HG02973 (cell line): ENCODE measurements around the gene ICOS.
"Not testable (repeated sequence)": the region's sequence is repeated elsewhere in the genome, so short reads cannot be mapped to it uniquely, and the experiment has no call there.

Experiments
- ATAC-seq: cut with Tn5 transposase; IDR thresholded peaks from one replicate; pipeline ENCODE4 v1.9.1; 2021; ENCODE audit warnings: moderate library complexity; ENCODE audit not compliant: unreplicated experiment

The ICOS gene

DNA sequence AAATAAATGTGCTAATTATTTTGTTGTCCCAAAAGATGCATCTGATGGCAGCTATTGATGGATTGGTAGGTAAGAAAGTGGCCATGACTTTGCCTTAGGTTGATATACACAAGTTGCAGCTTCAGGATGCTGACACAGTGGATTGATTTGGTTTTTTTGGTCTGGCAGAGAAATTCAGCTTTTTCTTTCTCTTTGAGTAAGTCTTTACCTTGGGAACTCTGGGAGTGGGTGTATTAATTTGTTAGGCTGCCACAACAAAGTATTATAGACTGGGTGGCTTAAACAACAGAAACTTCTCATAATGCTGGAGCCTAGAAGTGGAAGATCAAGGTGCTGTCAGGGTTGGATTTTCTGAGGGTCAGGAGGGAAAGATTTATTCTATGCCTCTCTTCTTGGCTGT lies 19.8 kb upstream of the ICOS start:
- ATAC-seq = no peak

- ATAC-seq = no peak
Measured at GRCh38 chr2:203918264-203918663, 18.3 kb upstream of the ICOS start.

DNA sequence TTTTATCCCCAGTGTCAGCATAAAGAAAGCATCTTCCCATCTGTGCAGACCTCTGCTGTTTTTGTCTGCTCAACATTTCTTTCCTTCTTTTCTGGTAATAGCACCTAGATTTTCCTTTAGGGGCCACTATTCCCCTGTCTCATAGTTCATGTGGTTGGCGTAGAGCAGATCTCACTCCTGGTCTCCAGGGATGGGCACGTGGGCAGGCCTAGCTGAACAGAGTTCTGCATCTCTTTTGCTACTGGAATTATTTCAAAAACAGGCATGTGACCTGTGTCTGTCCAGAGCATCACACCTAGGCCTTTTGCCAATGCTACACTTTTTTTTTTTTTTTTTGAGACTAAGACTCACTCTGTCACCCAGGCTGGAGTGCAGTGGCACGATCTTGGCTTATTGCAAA lies 17.7 kb upstream of the ICOS start:
- ATAC-seq = no peak

DNA sequence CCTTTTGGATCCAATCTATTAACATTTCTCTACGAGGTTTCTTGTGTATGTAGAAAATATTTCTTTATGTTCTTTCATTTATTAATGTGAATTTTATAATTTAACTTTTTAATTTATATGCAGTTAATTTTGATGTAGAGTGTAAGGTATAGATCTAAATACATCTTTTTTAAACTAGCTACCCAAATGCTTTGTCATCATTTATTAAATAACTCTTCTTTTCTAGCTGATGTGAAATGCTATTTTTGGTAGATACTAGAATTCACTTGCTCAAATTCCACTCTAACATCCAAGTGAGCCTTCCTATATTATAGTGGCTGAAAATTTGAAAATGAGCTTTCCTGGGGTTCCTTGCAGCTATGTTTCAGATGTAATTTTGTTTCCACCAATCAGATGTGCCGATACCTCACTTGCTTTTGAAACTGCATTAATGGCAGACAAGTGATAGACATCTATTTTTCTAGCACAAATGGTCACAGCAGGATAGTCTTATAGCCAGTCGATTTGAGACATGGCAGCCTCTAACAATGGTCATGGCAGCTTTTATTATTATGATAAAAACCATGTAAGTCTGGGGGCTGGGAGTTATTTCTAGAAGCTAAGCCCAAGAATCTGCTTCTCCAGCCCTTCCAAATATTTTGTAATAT lies 10.9 kb upstream of the ICOS start:
- ATAC-seq = no peak

DNA sequence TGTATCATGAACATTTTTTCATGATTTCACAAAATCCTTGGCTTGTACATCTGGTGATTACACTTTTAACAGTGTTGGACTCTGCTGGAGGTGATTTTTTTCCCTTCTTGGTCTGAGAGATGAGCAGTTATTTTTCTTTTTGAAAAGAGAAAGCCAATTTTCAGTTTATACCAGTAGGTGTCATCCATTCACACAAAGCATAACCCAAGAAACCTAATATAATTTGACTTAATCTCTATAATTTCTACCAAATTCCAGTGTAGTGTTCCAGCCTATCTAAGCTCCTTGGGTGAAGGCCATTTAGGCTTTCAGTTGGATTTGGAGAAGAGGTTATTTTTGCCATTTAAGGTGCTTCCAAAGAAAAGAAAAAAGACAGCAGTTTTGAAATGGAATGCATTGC lies 7.7 kb upstream of the ICOS start:
- no peak for ATAC-seq

DNA sequence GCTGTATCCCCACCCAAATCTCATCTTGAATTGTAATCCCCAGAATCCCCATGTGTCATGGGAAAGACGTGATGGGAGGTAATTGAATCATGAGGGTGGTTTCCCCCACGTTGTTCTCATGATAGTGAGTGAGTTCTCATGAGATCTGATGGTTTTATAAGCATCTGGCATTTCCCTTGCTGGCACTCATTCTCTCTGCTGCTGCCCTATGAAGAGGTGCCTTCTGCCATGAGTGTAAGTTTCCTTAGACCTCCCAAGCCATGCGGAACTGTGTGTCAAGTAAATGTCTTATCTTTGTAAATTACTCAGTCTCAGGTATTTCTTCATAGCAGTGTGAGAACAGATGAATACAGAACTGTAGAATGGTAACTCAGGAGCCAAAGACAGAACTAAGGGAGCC lies 5.3 kb upstream of the ICOS start:
- not testable (repeated sequence) for ATAC-seq

GRCh38 chr2:203934041-203934492 lies 2.5 kb upstream of the ICOS start:
- ATAC-seq = no peak

DNA sequence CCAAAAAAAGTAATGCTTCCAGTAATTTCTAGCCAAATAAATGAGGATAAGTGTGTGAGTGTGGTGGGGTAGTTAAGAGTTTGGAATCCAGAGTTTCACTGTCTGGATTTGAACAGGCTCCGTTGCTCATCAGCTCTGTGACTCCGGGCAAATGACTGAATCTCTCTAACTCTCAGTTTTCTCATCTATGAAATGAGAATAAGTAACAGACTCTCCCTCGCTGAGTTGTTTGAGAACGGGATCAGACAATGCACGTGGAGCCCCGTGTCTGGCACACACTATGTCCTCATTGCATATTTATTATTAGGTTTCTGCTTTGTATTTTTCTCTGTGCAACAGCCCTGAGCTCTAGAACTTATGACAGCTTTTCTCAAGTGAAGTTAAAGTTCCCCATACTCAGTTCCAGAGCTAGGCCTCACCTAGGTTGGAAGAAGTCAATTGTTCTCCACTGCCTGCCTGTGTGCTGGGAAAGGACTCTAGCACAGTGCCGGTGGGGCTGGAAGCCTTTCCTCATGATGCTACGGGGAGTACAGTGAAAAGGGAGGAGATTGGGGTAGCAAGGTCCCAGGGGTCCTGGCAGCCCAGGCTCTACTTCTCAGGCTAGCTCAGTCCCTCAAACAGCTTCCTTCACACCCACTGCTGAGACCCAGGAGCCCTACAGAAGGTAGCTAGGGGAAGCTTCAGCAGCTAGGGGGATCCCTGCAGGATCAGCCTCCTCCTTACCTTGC lies 1.7 kb upstream of the ICOS start:
- no peak for ATAC-seq

DNA sequence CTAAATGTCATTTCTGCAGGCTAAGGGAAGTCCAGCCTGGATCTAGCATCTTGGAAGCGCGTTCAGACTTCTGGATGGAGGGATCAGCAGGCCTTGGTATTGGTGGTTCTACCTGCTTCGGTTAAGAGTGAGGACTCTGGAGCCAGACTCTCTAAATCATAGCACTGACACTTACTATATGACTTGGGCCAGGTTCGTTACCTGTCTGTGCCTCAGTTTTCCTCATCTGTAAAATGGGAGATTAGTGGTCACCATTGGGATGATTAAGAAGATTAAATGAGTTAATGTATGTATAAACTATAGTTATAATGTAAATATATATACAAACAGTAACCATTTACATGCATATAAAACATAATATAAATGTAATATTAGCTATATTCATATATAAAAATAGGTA lies 995 bp upstream of the ICOS start:
- ATAC-seq = no peak

DNA sequence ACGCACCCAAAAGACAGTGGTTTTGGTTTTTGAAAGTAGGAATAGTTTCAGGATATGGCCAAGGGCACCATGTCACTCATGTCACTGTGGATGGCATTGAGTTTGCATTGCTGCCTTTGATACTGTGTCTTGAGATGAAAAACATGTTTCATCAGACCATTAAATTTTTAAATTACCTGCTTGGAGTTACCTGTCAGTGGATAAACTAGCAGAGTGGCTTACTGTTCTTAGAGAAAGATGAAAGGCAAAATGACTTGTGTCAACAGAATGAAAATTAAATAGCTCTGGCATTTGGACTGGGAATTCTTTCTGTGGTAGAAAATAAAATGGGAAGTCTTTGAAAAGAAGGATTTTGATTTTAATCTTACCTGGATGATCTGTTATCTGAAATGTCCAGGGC lies 386 bp downstream of the ICOS start:
- no peak for ATAC-seq

DNA sequence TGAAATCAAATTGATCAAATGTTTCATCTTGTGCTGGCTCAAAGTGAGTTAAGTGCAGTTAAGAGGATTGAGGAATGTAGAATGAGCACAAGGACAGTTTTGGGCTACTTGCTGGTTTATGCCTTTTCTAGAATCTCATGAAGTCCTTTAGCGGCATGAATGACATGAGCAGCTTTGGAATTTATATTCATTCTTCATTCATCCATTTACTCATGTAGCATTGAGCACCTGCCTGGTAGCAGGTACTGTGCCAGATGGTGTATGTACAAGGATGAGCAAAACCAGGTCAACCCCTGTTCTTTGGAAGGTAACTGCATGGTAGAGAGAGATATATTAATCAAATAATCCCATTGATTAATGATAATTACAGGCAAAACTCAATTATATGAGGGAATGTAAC lies 1.2 kb downstream of the ICOS start:
- ATAC-seq = no peak

DNA sequence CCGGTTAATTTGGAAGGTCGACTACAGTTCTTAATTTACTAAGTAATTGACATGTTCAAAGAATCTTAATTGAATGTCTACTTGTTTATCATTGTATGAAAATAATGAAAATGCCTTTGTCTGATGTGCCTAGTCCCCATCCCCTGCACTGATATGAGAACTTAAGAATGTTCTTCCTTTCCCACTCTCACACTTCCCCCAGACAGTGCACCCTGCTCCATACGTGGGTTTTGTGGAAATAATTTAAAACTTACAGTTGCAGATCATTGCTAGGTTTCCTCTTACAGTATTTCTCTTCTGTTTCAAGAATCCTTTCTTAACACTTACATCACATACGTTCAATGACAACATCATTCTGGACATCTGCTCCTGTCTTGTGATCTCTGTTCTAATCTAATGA lies 3.5 kb downstream of the ICOS start:
- no peak for ATAC-seq

DNA sequence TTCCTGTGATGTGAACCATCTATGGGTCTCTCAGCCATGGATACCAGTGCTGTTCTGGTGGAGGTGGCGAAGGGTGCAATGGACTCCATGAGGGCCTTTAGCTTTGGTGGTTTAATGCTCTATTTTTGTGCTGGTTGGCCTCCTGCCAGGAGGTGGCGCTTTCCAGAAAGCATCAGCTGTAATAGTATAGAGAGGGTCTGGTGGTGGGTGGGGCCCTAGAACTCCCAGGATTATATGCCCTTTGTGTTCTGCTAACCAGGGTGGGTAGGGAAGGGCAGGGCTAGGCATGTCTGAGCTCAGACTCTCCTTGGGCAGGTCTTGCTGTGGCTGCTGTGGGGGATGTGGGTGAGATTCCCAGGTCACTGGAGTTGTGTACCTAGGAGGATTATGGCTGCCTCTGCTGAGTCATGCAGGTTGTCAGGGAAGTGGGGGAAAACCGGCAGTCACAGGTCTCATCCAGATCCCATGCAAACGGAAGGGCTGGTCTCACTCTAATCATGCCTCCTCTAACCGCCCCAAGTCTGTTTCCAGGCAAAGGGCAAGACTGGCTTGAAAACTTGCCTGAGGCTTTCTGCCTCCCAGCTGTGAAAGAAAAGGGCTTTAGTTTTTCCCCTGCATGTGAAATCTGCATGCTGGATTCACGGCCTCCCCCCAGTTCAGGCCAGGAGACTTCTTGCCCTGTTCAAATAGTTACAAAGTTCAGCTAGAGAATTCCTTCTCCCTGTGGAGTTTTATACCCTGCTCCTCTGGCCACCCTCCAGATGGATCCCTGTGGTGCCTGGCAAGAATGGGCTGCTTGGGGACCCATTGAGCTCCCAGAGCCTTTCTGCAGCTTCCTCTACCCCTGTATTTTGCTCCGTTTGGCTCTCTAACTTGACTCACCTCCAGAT lies 7.2 kb downstream of the ICOS start:
- not testable (repeated sequence) for ATAC-seq

DNA sequence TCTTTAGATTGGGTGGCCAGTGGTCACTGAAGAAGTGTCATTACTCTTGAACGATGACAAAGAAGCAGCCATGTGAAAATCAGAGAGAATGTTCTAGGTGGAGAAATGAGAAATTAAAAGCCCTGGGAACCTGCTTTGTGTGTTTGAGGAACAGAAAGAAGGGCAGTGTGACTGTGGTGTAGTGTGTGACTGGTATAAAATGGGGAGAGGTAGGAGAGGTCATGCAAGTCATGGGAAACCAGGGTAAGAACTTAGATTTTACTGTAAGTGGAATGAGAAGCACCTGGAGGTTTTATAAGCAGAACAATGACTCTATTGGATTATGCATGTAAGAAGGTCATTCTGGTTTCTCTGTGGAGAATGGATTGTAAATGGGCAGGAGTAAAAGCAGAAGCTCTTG lies 12.2 kb downstream of the ICOS start:
- ATAC-seq = no peak

DNA sequence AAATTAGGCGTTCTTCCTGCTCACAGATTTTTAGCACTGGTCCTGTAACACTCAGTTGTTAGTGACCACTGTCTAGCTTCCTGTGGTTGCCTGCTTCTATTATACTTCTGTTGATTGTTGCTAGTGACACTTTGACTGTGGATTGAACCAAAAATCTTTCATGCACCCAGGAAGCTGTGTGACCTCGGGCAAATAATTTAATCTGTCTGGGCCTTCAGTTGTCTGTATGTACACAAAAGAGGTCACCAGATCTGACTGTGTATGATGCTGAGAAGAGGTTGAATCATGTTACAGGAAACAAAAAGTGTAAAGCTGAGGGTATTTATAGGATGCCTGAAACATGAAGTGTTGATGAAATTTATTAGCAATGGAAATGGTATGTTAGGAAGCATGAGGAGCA lies 12.7 kb downstream of the ICOS start:
- no peak for ATAC-seq

DNA sequence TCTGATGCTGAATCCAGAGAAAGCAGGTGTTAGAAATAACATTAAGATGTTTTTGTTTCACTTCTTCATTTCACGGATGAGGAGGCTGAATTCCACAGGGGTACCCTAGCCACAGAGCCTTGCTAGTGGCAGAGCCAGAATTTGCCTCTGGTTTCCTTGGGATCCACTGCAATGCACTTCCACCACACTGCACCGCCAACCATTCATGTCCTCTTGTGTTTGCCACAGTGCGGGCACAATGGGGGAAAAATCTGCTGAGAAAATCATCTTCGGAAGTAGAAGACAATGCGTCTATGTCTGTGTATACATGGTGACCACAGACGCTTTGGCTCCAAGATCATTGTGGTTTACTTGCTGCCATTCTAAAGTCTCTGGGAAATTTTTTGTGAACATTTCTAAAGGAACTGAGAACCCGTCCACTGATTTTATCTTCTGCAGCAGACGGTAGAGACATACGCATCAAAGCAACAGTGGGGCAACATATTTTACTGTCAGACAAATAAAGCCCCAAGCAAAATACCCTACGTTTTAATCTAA lies 14.9 kb downstream of the ICOS start:
- no peak for ATAC-seq

DNA sequence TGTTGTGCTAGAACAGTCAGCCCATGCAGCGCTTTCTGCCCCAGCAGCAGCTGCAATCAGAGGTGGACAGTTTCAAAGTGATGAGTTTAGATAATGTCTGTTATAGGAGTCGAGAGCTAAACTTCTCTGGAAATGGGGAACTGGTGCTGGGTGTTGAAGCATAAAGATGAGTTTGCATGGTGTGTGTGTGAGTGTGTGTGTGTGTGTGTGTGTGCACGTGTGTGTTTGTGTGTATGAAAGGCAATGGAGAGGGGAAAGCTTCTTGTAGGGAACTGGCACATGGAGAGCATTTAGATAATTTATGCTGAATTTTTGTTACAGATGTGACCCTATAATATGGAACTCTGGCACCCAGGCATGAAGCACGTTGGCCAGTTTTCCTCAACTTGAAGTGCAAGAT lies 22.7 kb downstream of the ICOS start:
- ATAC-seq = no peak

GRCh38 chr2:203959672-203960071 lies 23.1 kb downstream of the ICOS start:
- no peak for ATAC-seq

DNA sequence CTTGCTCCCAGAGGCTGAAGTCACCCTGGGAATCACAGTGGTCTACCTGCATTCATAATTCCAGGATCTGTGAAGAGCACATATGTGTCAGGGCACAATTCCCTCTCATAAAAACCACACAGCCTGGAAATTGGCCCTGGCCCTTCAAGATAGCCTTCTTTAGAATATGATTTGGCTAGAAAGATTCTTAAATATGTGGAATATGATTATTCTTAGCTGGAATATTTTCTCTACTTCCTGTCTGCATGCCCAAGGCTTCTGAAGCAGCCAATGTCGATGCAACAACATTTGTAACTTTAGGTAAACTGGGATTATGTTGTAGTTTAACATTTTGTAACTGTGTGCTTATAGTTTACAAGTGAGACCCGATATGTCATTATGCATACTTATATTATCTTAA lies 24.2 kb downstream of the ICOS start:
- no peak for ATAC-seq

GRCh38 chr2:203965190-203965589 lies 28.6 kb downstream of the ICOS start:
- ATAC-seq = not testable (repeated sequence)

DNA sequence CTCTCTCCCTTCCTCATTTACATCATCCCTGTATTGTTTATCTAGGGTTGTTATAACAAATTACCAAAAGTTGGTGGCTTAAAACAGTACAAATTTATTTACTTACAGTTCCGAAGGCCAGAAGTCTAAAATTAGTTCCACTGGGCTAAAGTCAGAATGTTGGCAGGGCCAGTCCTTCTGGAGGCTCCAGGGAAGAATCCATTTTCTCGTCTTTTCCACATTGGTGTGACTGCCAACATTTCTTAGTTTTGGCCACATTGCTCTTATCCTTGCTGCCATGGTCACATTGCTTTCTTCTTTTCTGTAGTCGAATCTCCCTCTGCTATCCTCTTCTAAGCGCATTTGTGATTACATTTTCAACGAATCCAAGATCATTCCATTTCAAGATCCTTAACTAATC lies 34.7 kb downstream of the ICOS start:
- ATAC-seq = no peak

DNA sequence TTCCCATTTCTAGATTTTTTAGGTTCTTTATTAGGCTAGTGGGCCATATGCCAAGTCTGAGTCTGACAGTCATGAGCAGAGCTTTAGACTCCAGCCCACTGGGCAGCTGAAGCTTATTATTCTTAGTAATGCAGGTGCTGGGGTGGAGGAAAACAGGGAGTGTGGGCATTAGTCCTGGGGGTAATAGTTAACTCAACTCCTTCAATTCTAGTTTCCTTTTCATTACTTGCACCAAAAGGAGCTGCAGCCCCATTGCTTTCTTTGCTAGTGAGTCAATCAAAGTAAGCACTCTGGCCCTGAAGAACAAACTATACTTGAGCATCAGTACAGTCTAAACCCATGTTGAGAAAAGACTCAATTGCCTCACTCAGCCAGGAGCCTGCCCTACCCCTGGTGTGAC lies 35.5 kb downstream of the ICOS start:
- no peak for ATAC-seq
